ENCODE results near the gene SNX18.

The SNX18 gene

DNA sequence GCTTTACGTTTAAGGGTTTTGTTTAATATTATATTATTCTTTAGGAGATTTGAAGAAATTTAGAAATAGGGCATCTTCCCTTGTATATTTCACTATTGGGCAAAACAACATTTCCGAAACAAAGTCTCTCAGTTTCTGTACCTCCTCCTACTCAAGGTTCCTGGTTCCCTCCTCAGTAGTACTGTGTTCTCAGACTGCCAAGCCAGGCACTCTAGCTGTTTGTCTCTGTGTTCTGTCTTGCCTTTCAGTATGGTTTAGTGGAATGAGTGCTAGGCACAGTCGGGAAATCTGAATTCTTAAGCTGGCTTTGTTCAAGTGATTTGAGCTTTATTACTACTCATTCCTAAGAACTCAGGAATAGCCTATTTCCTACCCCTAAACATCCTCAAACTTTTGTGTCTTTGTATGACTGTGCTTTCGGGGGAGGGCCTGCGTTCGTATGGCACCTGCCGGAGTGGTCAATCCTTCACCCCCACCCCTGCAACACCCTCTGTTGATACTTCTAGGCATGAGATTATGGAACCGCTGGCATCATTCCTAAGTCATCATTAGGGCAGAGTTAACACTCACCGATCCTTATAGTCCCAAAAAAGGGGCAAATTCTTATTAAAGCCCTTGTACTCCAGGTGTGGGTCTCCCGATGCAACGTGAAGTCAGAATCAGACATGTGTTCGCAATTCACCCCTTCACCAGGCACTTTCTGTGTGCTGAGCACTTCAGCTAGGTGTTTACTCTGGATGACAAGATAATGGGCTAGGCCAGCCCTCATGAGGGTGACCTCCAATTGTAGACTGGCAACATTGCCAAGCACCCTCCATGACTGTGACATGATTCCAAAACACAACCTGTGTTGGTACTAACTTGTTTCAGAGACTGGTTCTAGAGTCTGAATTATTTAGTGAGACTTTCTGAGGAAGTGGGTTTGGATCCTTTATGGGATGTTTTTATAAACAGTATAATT lies 24.5 kb downstream of the SNX18 start:
- H3K27ac ChIP-seq (ENCODE audit: low read length): no peak overlapping the region
- H3K4me3 ChIP-seq (ENCODE audit: low read depth in 1 of 2, low read length in 2 of 2): no peak overlapping the region
- H3K27me3 ChIP-seq (ENCODE audit: low read depth, low read length): no peaks in the 10 kb centered on the region
- no peaks in the 10 kb centered on the region for H3K9me3 ChIP-seq (ENCODE audit: control insufficient read depth in 1 of 2, low read length in 2 of 2)
- peaks cover 0 to 14% of the 10 kb centered on the region in 2 donors for H3K4me1 ChIP-seq (ENCODE audit: control insufficient read depth in 1 of 2, insufficient read depth in 2 of 2, low read length in 2 of 2)
- peaks cover 0 to 4% of the 10 kb centered on the region in 2 donors for H3K36me3 ChIP-seq (ENCODE audit: control insufficient read depth in 1 of 2, insufficient read depth in 2 of 2, low read length in 2 of 2)

DNA sequence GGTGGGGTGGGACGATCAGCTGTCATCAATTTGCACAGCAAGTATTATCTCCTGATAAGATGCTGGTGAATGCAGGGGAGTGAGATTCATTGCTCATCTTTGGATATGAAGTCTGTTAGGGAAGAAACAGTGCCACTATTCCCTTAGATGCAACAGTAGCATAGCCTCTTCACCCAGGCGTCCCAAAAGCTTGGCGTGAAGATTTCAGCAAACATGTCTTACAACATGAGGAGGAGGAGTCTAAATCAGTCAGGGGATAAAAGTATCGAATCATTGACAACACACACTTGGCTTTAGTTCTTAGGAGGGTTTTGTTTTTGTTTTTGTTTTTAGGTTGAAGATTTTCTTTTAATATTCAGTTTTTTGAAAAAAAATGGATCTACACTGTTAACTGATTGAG lies 26.5 kb downstream of the SNX18 start:
- H3K4me1 ChIP-seq (ENCODE audit: control insufficient read depth in 1 of 2, insufficient read depth in 2 of 2, low read length in 2 of 2): peaks cover 0 to 8% of the 10 kb centered on the region in 2 donors
- H3K4me3 ChIP-seq (ENCODE audit: low read depth in 1 of 2, low read length in 2 of 2): no peak overlapping the region
- no peaks in the 10 kb centered on the region for H3K27me3 ChIP-seq (ENCODE audit: low read depth, low read length)
- H3K27ac ChIP-seq (ENCODE audit: low read length): no peak overlapping the region
- no peaks in the 10 kb centered on the region for H3K9me3 ChIP-seq (ENCODE audit: control insufficient read depth in 1 of 2, low read length in 2 of 2)
- H3K36me3 ChIP-seq (ENCODE audit: control insufficient read depth in 1 of 2, insufficient read depth in 2 of 2, low read length in 2 of 2): peaks cover 4 to 5% of the 10 kb centered on the region in 2 donors

DNA sequence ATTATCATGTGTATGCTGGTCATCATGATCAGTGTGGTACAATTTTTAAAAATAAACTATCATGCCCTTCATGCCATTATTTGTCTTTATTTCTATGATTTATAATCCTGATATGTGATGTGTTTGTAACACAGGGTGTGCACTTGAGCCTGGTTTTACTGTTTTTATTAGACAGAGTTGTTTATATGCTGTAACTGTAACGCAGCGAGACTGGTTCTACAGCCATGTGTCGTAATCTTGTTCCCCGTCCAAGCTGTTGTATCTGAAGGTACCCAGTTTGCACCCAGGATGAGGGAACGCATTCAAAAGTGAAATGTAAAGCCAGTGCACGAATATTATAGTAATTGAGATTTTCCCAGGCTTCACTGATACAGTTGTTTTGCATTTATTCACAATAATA lies 28.2 kb downstream of the SNX18 start:
- Histone ChIP-seq H3K4me1 (ENCODE audit: control insufficient read depth in 1 of 2, insufficient read depth in 2 of 2, low read length in 2 of 2) (peaks cover 0 to 8% of the 10 kb centered on the region in 2 donors), H3K9me3 (ENCODE audit: control insufficient read depth in 1 of 2, low read length in 2 of 2) (no peaks in the 10 kb centered on the region), H3K36me3 (ENCODE audit: control insufficient read depth in 1 of 2, insufficient read depth in 2 of 2, low read length in 2 of 2) (peaks cover 4 to 5% of the 10 kb centered on the region in 2 donors), H3K27ac (ENCODE audit: low read length) (no peak overlapping the region), H3K27me3 (ENCODE audit: low read depth, low read length) (no peaks in the 10 kb centered on the region), H3K4me3 (ENCODE audit: low read depth in 1 of 2, low read length in 2 of 2) (no peak overlapping the region)

GRCh38 chr5:54547711-54548250 lies 30.2 kb downstream of the SNX18 start:
- Histone ChIP-seq H3K9me3 (ENCODE audit: control insufficient read depth in 1 of 2, low read length in 2 of 2) (no peaks in the 10 kb centered on the region), H3K27me3 (ENCODE audit: low read depth, low read length) (no peaks in the 10 kb centered on the region), H3K36me3 (ENCODE audit: control insufficient read depth in 1 of 2, insufficient read depth in 2 of 2, low read length in 2 of 2) (peaks cover 4 to 5% of the 10 kb centered on the region in 2 donors), H3K27ac (ENCODE audit: low read length) (no peak overlapping the region), H3K4me3 (ENCODE audit: low read depth in 1 of 2, low read length in 2 of 2) (no peak overlapping the region), H3K4me1 (ENCODE audit: control insufficient read depth in 1 of 2, insufficient read depth in 2 of 2, low read length in 2 of 2) (no peaks in the 10 kb centered on the region)

GRCh38 chr5:54548565-54548964 lies 31.0 kb downstream of the SNX18 start:
- no peak overlapping the region for H3K27ac ChIP-seq (ENCODE audit: low read length)
- H3K36me3 ChIP-seq (ENCODE audit: control insufficient read depth in 1 of 2, insufficient read depth in 2 of 2, low read length in 2 of 2): peaks cover 4 to 5% of the 10 kb centered on the region in 2 donors
- H3K4me1 ChIP-seq (ENCODE audit: control insufficient read depth in 1 of 2, insufficient read depth in 2 of 2, low read length in 2 of 2): no peaks in the 10 kb centered on the region
- H3K4me3 ChIP-seq (ENCODE audit: low read depth in 1 of 2, low read length in 2 of 2): no peak overlapping the region
- H3K9me3 ChIP-seq (ENCODE audit: control insufficient read depth in 1 of 2, low read length in 2 of 2): no peaks in the 10 kb centered on the region
- no peaks in the 10 kb centered on the region for H3K27me3 ChIP-seq (ENCODE audit: low read depth, low read length)

GRCh38 chr5:54551292-54551691 lies 33.7 kb downstream of the SNX18 start:
- H3K36me3 ChIP-seq (ENCODE audit: control insufficient read depth in 1 of 2, insufficient read depth in 2 of 2, low read length in 2 of 2): peaks cover 0 to 5% of the 10 kb centered on the region in 2 donors
- H3K27me3 ChIP-seq (ENCODE audit: low read depth, low read length): no peaks in the 10 kb centered on the region
- H3K9me3 ChIP-seq (ENCODE audit: control insufficient read depth in 1 of 2, low read length in 2 of 2): no peaks in the 10 kb centered on the region
- no peak overlapping the region for H3K27ac ChIP-seq (ENCODE audit: low read length)
- no peak overlapping the region for H3K4me3 ChIP-seq (ENCODE audit: low read depth in 1 of 2, low read length in 2 of 2)
- no peaks in the 10 kb centered on the region for H3K4me1 ChIP-seq (ENCODE audit: control insufficient read depth in 1 of 2, insufficient read depth in 2 of 2, low read length in 2 of 2)

GRCh38 chr5:54551926-54552325 lies 34.4 kb downstream of the SNX18 start:
- Histone ChIP-seq H3K4me3 (ENCODE audit: low read depth in 1 of 2, low read length in 2 of 2) (no peak overlapping the region), H3K27me3 (ENCODE audit: low read depth, low read length) (no peaks in the 10 kb centered on the region), H3K9me3 (ENCODE audit: control insufficient read depth in 1 of 2, low read length in 2 of 2) (no peaks in the 10 kb centered on the region), H3K27ac (ENCODE audit: low read length) (no peak overlapping the region), H3K4me1 (ENCODE audit: control insufficient read depth in 1 of 2, insufficient read depth in 2 of 2, low read length in 2 of 2) (no peaks in the 10 kb centered on the region), H3K36me3 (ENCODE audit: control insufficient read depth in 1 of 2, insufficient read depth in 2 of 2, low read length in 2 of 2) (peaks cover 0 to 5% of the 10 kb centered on the region in 2 donors)

- H3K27ac ChIP-seq (ENCODE audit: low read length): no peak overlapping the region
- no peaks in the 10 kb centered on the region for H3K27me3 ChIP-seq (ENCODE audit: low read depth, low read length)
- no peak overlapping the region for H3K4me3 ChIP-seq (ENCODE audit: low read depth in 1 of 2, low read length in 2 of 2)
- no peaks in the 10 kb centered on the region for H3K9me3 ChIP-seq (ENCODE audit: control insufficient read depth in 1 of 2, low read length in 2 of 2)
- peaks cover 0 to 3% of the 10 kb centered on the region in 2 donors for H3K36me3 ChIP-seq (ENCODE audit: control insufficient read depth in 1 of 2, insufficient read depth in 2 of 2, low read length in 2 of 2)
- H3K4me1 ChIP-seq (ENCODE audit: control insufficient read depth in 1 of 2, insufficient read depth in 2 of 2, low read length in 2 of 2): no peaks in the 10 kb centered on the region
Observed at GRCh38 chr5:54552446-54552845, 34.9 kb downstream of the SNX18 start.

DNA sequence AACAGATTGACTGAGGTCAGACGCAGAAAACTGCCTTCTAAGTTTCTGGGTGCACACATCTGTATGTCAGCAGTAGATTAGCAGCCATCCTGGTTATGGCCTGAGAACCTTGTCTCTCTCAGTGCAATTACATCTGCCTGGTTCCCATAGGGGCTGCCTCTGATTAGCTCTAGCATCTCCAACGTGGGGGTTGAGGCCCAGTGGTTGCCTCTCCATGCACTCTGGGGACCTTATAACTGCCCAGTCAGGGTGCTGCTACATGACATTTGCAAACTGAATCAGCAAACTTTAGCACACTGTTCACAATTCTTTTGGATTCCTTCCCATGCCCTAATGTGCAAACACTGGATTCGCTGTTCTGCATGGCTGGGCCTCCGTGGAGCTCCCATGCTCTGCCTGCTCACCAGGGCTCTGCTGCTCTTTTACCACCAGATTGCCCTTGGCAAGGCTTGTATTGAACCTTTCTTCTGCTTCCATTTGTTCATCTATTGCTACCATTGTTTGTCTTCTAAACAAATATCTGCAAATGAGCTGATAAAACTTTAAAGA lies 36.2 kb downstream of the SNX18 start:
- no peak overlapping the region for H3K27ac ChIP-seq (ENCODE audit: low read length)
- no peaks in the 10 kb centered on the region for H3K9me3 ChIP-seq (ENCODE audit: control insufficient read depth in 1 of 2, low read length in 2 of 2)
- H3K4me3 ChIP-seq (ENCODE audit: low read depth in 1 of 2, low read length in 2 of 2): no peak overlapping the region
- no peaks in the 10 kb centered on the region for H3K27me3 ChIP-seq (ENCODE audit: low read depth, low read length)
- peaks cover 0 to 3% of the 10 kb centered on the region in 2 donors for H3K4me1 ChIP-seq (ENCODE audit: control insufficient read depth in 1 of 2, insufficient read depth in 2 of 2, low read length in 2 of 2)
- H3K36me3 ChIP-seq (ENCODE audit: control insufficient read depth in 1 of 2, insufficient read depth in 2 of 2, low read length in 2 of 2): no peaks in the 10 kb centered on the region

DNA sequence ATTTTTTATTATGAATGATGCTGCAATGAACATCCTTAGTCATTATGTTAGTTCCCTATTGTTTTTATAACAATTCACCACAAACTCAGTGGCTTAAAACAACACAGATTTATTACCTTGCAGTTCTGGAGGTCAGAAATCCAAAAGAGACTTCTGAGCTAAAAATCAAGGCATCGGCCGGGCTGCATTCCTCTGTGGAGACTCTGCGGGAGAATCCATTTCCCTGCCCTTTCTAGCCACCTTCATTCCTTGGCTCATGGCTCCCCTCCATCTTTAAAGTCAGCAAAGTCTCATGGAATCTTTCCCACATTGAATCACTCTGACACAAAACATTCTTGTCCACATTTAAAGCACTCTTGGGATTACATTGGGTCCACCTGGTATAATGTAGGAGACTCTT lies 38.6 kb downstream of the SNX18 start:
- no peak overlapping the region for H3K27ac ChIP-seq (ENCODE audit: low read length)
- no peaks in the 10 kb centered on the region for H3K36me3 ChIP-seq (ENCODE audit: control insufficient read depth in 1 of 2, insufficient read depth in 2 of 2, low read length in 2 of 2)
- no peaks in the 10 kb centered on the region for H3K27me3 ChIP-seq (ENCODE audit: low read depth, low read length)
- H3K4me3 ChIP-seq (ENCODE audit: low read depth in 1 of 2, low read length in 2 of 2): no peak overlapping the region
- no peaks in the 10 kb centered on the region for H3K9me3 ChIP-seq (ENCODE audit: control insufficient read depth in 1 of 2, low read length in 2 of 2)
- peaks cover 0 to 3% of the 10 kb centered on the region in 2 donors for H3K4me1 ChIP-seq (ENCODE audit: control insufficient read depth in 1 of 2, insufficient read depth in 2 of 2, low read length in 2 of 2)

- Histone ChIP-seq H3K9me3 (ENCODE audit: control insufficient read depth in 1 of 2, low read length in 2 of 2) (no peaks in the 10 kb centered on the region), H3K27ac (ENCODE audit: low read length) (no peak overlapping the region), H3K4me3 (ENCODE audit: low read depth in 1 of 2, low read length in 2 of 2) (no peak overlapping the region), H3K4me1 (ENCODE audit: control insufficient read depth in 1 of 2, insufficient read depth in 2 of 2, low read length in 2 of 2) (peaks cover 0 to 3% of the 10 kb centered on the region in 2 donors), H3K36me3 (ENCODE audit: control insufficient read depth in 1 of 2, insufficient read depth in 2 of 2, low read length in 2 of 2) (no peaks in the 10 kb centered on the region), H3K27me3 (ENCODE audit: low read depth, low read length) (no peaks in the 10 kb centered on the region)
Observed at GRCh38 chr5:54558362-54558761, 40.8 kb downstream of the SNX18 start.

All from muscle layer of duodenum (tissue), 2 donors.